ENCODE results near the gene SMIM36. TPM values are rescaled to one million over a fixed set of nuclear protein-coding genes. Genes with fewer than 3 reads are reported as not detected.
"Not testable (repeated sequence)": the region's sequence is repeated elsewhere in the genome, so short reads cannot be mapped to it uniquely, and the experiment has no call there.

SMIM36 gene
- total RNA-seq, 1 donor from 2014 or later = not detected

GRCh38 chr17:55409030-55409800 is 102.0 kb downstream of the SMIM36 start:
- no peak for TF ChIP-seq CTCF (IDR thresholded peaks at IDR 0.05; ENCODE audit: unreplicated experiment)
- peaks cover 1% of the 10 kb centered on the region for H3K4me1 Mint-ChIP-seq
- H3K27me3 Mint-ChIP-seq (ENCODE audit: low read depth) = no peaks in the 10 kb centered on the region
- no peak for DNase-seq (ENCODE audit: low spot score in 2 of 2, unreplicated experiment in 2 of 2)
- H3K4me3 Mint-ChIP-seq = no peak overlapping the region
- no peak overlapping the region for H3K27ac Mint-ChIP-seq
- H3K36me3 Mint-ChIP-seq = peaks cover 50% of the 10 kb centered on the region
- H3K9me3 Mint-ChIP-seq = no peaks in the 10 kb centered on the region

- no peak for DNase-seq (ENCODE audit: low spot score in 2 of 2, unreplicated experiment in 2 of 2)
- Mint-ChIP-seq H3K36me3 (peaks cover 49% of the 10 kb centered on the region), H3K4me3 (no peak overlapping the region), H3K27ac (no peak overlapping the region), H3K27me3 (ENCODE audit: low read depth) (no peaks in the 10 kb centered on the region), H3K4me1 (peaks cover 1% of the 10 kb centered on the region), H3K9me3 (no peaks in the 10 kb centered on the region)
- no peak for TF ChIP-seq CTCF (IDR thresholded peaks at IDR 0.05; ENCODE audit: unreplicated experiment)
Observed at GRCh38 chr17:55407641-55408566, 103.3 kb downstream of the SMIM36 start.

- Mint-ChIP-seq H3K9me3 (no peaks in the 10 kb centered on the region), H3K4me1 (peaks cover 1% of the 10 kb centered on the region), H3K36me3 (peaks cover 43% of the 10 kb centered on the region), H3K27me3 (ENCODE audit: low read depth) (no peaks in the 10 kb centered on the region), H3K27ac (no peak overlapping the region), H3K4me3 (no peak overlapping the region)
- DNase-seq (ENCODE audit: low spot score in 2 of 2, unreplicated experiment in 2 of 2) = no peak
- TF ChIP-seq CTCF (IDR thresholded peaks at IDR 0.05; ENCODE audit: unreplicated experiment) = no peak
Observed at GRCh38 chr17:55405600-55405999, 105.7 kb downstream of the SMIM36 start.

- DNase-seq (ENCODE audit: low spot score in 2 of 2, unreplicated experiment in 2 of 2); H3K27me3 Mint-ChIP-seq (ENCODE audit: low read depth); H3K4me1 Mint-ChIP-seq; H3K9me3 Mint-ChIP-seq; H3K27ac Mint-ChIP-seq; H3K4me3 Mint-ChIP-seq: not testable (repeated sequence)
- H3K36me3 Mint-ChIP-seq = peaks cover 39% of the 10 kb centered on the region
Observed at GRCh38 chr17:55404197-55404596, 107.1 kb downstream of the SMIM36 start.

- Mint-ChIP-seq H3K4me1 (no peaks in the 10 kb centered on the region), H3K4me3 (no peak overlapping the region), H3K27me3 (ENCODE audit: low read depth) (no peaks in the 10 kb centered on the region), H3K36me3 (peaks cover 46% of the 10 kb centered on the region), H3K27ac (no peak overlapping the region), H3K9me3 (peaks cover 7% of the 10 kb centered on the region)
- TF ChIP-seq CTCF (IDR thresholded peaks at IDR 0.05; ENCODE audit: unreplicated experiment) = no peak
- no peak for DNase-seq (ENCODE audit: low spot score in 2 of 2, unreplicated experiment in 2 of 2)
Observed at GRCh38 chr17:55402374-55402773, 108.9 kb downstream of the SMIM36 start.

Other genes starting within 250 kb of the SMIM36 start
- gene HLF, start 246.5 kb downstream of the SMIM36 start, total RNA-seq = 0.93 to 1.5 TPM (median 1.3 TPM) in 3 replicates
- gene MMD, start 89.6 kb downstream of the SMIM36 start, total RNA-seq = 36.6 to 42.4 TPM (median 37.6 TPM) in 3 replicates
- 4.9 to 5.1 TPM (median 5.0 TPM) in 3 replicates for gene TMEM100, start 211.4 kb upstream of the SMIM36 start, total RNA-seq
- 13.3 to 15.8 TPM (median 13.3 TPM) in 3 replicates for gene PCTP, start 239.6 kb upstream of the SMIM36 start, total RNA-seq